SK-N-SH (cell line): Measurements from ENCODE around the gene CTSE.

Source experiments
- CHD2 ChIP-seq: fragments of 150-350 bp; IDR thresholded peaks from 2 replicates; pipeline ENCODE4 v1.6.1; 2018; ENCODE audit warnings: low read length; ENCODE audit not compliant: partially characterized antibody
- EP300 ChIP-seq, 2 experiments: IDR thresholded peaks; 2 replicates each; pipeline versions ENCODE4 v1.4.0 to v1.6.1; 2012; ENCODE audit warnings: borderline replicate concordance in 1 of 2, low read depth in 1 of 2, low read length in 1 of 2
- EZH2phosphoT487 ChIP-seq: fragments of 200-600 bp; sonication (generic); IDR thresholded peaks from 2 replicates; pipeline ENCODE4 v1.6.1; 2017; ENCODE audit warnings: low read depth, mixed run types, mild to moderate bottlenecking, antibody characterized with exemption, moderate library complexity, borderline replicate concordance
- POLR2AphosphoS5 ChIP-seq: IDR thresholded peaks from 2 replicates; pipeline ENCODE4 v1.6.1; 2012; ENCODE audit warnings: low read depth, low read length
- RAD21 ChIP-seq: IDR thresholded peaks from 2 replicates; pipeline ENCODE4 v1.6.1; 2012; ENCODE audit warnings: mild to moderate bottlenecking, low read length
- RFX5 ChIP-seq: IDR thresholded peaks from 2 replicates; pipeline ENCODE4 v1.6.1; 2012; ENCODE audit warnings: mild to moderate bottlenecking, improper control_type of control experiment, low read length
- TAF1 ChIP-seq: IDR thresholded peaks from 2 replicates; pipeline ENCODE4 v1.6.1; 2012; ENCODE audit warnings: low read depth, mild to moderate bottlenecking, low read length, moderate library complexity, borderline replicate concordance
- TEAD4 ChIP-seq: IDR thresholded peaks from 2 replicates; pipeline ENCODE4 v1.4.0; 2012; ENCODE audit warnings: mild to moderate bottlenecking, borderline replicate concordance; ENCODE audit not compliant: insufficient read depth
- USF2 ChIP-seq: fragments of 150-350 bp; IDR thresholded peaks from 2 replicates; pipeline ENCODE4 v1.6.1; 2017; ENCODE audit warnings: antibody characterized with exemption, low read length, low read depth, borderline replicate concordance
- YY1 ChIP-seq: IDR thresholded peaks from 2 replicates; pipeline ENCODE4 v1.4.0; 2012; ENCODE audit warnings: low read depth, mild to moderate bottlenecking
- TF ChIP-seq, protein P1 (sequence below): fragments of 200-600 bp; sonication (generic); IDR thresholded peaks from 2 replicates; pipeline ENCODE4 v1.6.1; 2017; ENCODE audit warnings: antibody characterized with exemption, mild to moderate bottlenecking, moderate library complexity
- TF ChIP-seq, protein P2 (sequence below): IDR thresholded peaks from 2 replicates; pipeline ENCODE4 v1.4.0; 2012; ENCODE audit warnings: low read depth, borderline replicate concordance
- TF ChIP-seq, protein P3 (sequence below): IDR thresholded peaks from 2 replicates; pipeline ENCODE4; 2012

DNA sequence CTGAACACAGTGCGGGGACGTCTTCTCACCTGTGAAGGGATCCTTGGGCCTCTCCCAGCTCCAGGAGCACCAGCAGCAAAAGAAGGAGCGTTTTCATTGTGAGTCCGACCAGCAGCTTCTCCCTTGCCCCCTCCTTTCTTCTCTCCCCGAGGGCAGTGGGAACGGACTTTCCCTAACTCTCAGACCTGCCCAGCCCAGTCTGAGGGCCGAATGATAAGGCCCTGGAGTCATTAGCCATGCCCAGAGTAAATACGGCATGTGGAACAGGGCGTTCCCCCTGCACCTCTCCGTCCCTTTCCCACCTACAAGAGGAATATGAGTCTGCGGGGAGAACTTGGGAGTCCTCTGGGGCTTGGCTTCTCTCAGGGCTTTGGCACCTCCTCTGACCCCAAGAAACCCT is at the start of gene CTSE:
- no peak for TF ChIP-seq RAD21
- TF ChIP-seq USF2, result no peak
- no peak for TF ChIP-seq TEAD4
- TF ChIP-seq RFX5, result no peak
- TF ChIP-seq, protein P1, sequence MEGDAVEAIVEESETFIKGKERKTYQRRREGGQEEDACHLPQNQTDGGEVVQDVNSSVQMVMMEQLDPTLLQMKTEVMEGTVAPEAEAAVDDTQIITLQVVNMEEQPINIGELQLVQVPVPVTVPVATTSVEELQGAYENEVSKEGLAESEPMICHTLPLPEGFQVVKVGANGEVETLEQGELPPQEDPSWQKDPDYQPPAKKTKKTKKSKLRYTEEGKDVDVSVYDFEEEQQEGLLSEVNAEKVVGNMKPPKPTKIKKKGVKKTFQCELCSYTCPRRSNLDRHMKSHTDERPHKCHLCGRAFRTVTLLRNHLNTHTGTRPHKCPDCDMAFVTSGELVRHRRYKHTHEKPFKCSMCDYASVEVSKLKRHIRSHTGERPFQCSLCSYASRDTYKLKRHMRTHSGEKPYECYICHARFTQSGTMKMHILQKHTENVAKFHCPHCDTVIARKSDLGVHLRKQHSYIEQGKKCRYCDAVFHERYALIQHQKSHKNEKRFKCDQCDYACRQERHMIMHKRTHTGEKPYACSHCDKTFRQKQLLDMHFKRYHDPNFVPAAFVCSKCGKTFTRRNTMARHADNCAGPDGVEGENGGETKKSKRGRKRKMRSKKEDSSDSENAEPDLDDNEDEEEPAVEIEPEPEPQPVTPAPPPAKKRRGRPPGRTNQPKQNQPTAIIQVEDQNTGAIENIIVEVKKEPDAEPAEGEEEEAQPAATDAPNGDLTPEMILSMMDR, result no peak
- TF ChIP-seq YY1, result no peak
- no peak for TF ChIP-seq TAF1
- no peak for TF ChIP-seq EZH2phosphoT487
- no peak for TF ChIP-seq CHD2
- TF ChIP-seq, protein P2, sequence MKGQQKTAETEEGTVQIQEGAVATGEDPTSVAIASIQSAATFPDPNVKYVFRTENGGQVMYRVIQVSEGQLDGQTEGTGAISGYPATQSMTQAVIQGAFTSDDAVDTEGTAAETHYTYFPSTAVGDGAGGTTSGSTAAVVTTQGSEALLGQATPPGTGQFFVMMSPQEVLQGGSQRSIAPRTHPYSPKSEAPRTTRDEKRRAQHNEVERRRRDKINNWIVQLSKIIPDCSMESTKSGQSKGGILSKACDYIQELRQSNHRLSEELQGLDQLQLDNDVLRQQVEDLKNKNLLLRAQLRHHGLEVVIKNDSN, result no peak
- no peak for TF ChIP-seq POLR2AphosphoS5
- no peak for TF ChIP-seq EP300 (IDR thresholded peaks at IDR 0.05; ENCODE audit: borderline replicate concordance in 1 of 2, low read depth in 1 of 2, low read length in 1 of 2)
- TF ChIP-seq, protein P3, sequence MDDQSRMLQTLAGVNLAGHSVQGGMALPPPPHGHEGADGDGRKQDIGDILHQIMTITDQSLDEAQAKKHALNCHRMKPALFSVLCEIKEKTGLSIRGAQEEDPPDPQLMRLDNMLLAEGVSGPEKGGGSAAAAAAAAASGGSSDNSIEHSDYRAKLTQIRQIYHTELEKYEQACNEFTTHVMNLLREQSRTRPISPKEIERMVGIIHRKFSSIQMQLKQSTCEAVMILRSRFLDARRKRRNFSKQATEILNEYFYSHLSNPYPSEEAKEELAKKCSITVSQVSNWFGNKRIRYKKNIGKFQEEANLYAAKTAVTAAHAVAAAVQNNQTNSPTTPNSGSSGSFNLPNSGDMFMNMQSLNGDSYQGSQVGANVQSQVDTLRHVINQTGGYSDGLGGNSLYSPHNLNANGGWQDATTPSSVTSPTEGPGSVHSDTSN, result no peak
